NCI-H2107 treated with DMSO at 0.1 percent for 48 hours (cell line): Measurements from ENCODE around the gene THEMIS2.
"Not testable (repeated sequence)": the region's sequence is repeated elsewhere in the genome, so short reads cannot be mapped to it uniquely, and the experiment has no call there.

Experiments used
- DNase-seq: peaks from one replicate; lab custom pipeline; 2025; ENCODE audit not compliant: unreplicated experiment; lab: John Stamatoyannopoulos, UW

Gene THEMIS2

GRCh38 chr1:27872059-27872801, at the start of gene THEMIS2:
Gene THEMIS2, plus strand, starts transcription at chr1:27872544. Its CDS starts 28 bp downstream, at chr1:27872572.
- no peak for DNase-seq

- no peak for DNase-seq
Measured at GRCh38 chr1:27823784-27824183, 48.6 kb upstream of the THEMIS2 start.

GRCh38 chr1:27824411-27824810, 47.9 kb upstream of the THEMIS2 start:
- no peak for DNase-seq

GRCh38 chr1:27829339-27829960, 42.9 kb upstream of the THEMIS2 start:
- DNase-seq = not testable (repeated sequence)

- peak; percentile 94 for DNase-seq
Measured at GRCh38 chr1:27830621-27831440, 41.5 kb upstream of the THEMIS2 start, which contains the start of gene PPP1R8. Gene PPP1R8, plus strand, starts transcription at chr1:27830782. Its CDS starts 54 bp downstream, at chr1:27830836.

- no peak for DNase-seq
Measured at GRCh38 chr1:27831568-27832410, 40.6 kb upstream of the THEMIS2 start.

GRCh38 chr1:27832762-27833161, 39.6 kb upstream of the THEMIS2 start:
- DNase-seq = no peak

- DNase-seq = no peak
Measured at GRCh38 chr1:27833470-27833869, 38.9 kb upstream of the THEMIS2 start.

GRCh38 chr1:27835046-27835445, 37.3 kb upstream of the THEMIS2 start:
- DNase-seq = no peak

- DNase-seq = no peak
Measured at GRCh38 chr1:27835501-27835900, 36.8 kb upstream of the THEMIS2 start.

- DNase-seq = no peak
Measured at GRCh38 chr1:27849951-27850350, 22.4 kb upstream of the THEMIS2 start.

GRCh38 chr1:27855085-27855484, 17.3 kb upstream of the THEMIS2 start:
- DNase-seq = no peak

- DNase-seq = no peak
Measured at GRCh38 chr1:27856561-27857343, 15.6 kb upstream of the THEMIS2 start.

- not testable (repeated sequence) for DNase-seq
Measured at GRCh38 chr1:27857552-27857951, 14.8 kb upstream of the THEMIS2 start.

- peak; percentile 75 for DNase-seq
Measured at GRCh38 chr1:27858072-27858948, 14.0 kb upstream of the THEMIS2 start.

GRCh38 chr1:27858949-27859576, 13.3 kb upstream of the THEMIS2 start:
- no peak for DNase-seq

- DNase-seq = no peak
Measured at GRCh38 chr1:27861436-27861835, 10.9 kb upstream of the THEMIS2 start.

- DNase-seq = no peak
Measured at GRCh38 chr1:27862004-27862403, 10.3 kb upstream of the THEMIS2 start.
